Left kidney (tissue), 2 donors: ENCODE data around the gene KCNG2. TPM values are rescaled to one million over a fixed set of nuclear protein-coding genes. Genes with fewer than 3 reads are reported as not detected.

Experiments
- DNase-seq: peaks from one replicate; pipeline ENCODE4 v3.0.0-alpha.2; 2013
- polyA plus RNA-seq: library from polyadenylated mRNA; unstranded; fragments of 120-200 nt; gene quantifications from one replicate; pipeline ENCODE4 v1.2.1, GENCODE V29; 2013; ENCODE audit not compliant: insufficient read length

KCNG2 gene
- polyA plus RNA-seq, 1 donor = 0.13 TPM

GRCh38 chr18:79887181-79888000 lies 89.7 kb downstream of the KCNG2 start:
- no peak for DNase-seq

DNA sequence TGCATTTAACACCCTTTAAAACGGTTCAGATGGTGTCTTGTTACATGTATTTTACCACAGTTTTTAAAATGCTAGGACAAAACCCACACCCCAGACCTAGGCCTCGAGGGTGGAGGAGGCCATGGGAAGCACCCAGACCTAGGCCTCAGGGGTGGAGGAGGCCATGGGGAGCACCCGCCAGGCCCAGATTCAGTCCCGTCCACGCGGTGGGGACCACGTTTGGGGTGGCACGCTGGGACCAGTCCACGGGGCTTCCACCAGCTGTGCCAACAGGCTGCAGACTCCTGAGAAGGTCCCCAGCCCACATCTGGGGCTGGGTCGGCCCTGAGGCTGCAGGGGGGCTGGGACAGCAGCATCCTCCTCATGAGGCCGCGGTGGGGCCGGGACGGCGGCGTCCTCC lies 90.3 kb downstream of the KCNG2 start:
- DNase-seq = no peak

- DNase-seq = no peak
Observed at GRCh38 chr18:79889569-79889968, 91.8 kb downstream of the KCNG2 start.

DNA sequence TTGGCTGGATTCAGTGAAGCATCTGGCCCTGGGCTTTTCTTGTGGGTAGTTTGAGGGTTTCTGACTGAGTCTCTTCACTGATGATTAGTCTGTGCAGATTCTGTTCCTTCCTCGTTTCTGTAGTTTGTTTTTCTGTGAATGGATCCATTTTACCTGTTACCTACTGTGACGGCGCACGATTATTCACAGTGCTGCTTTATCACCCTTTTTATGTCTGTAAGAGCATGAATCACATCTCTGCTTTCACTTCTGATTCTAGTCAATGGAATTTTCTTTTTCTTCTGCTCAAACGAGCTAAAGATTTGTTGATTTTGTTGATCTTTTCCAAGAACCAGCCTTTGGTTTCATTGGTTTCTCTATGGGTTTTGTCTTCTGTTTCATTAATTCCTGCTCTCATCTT lies 92.9 kb downstream of the KCNG2 start:
- DNase-seq = no peak

GRCh38 chr18:79896738-79897137 lies 99.0 kb downstream of the KCNG2 start:
- no peak for DNase-seq

GRCh38 chr18:79897940-79898625 lies 100.3 kb downstream of the KCNG2 start:
- no peak for DNase-seq

GRCh38 chr18:79898952-79899608 lies 101.3 kb downstream of the KCNG2 start:
- no peak for DNase-seq

- no peak for DNase-seq
Observed at GRCh38 chr18:79899609-79900445, 102.1 kb downstream of the KCNG2 start.

GRCh38 chr18:79900610-79901570 lies 103.2 kb downstream of the KCNG2 start:
- DNase-seq = no peak

DNA sequence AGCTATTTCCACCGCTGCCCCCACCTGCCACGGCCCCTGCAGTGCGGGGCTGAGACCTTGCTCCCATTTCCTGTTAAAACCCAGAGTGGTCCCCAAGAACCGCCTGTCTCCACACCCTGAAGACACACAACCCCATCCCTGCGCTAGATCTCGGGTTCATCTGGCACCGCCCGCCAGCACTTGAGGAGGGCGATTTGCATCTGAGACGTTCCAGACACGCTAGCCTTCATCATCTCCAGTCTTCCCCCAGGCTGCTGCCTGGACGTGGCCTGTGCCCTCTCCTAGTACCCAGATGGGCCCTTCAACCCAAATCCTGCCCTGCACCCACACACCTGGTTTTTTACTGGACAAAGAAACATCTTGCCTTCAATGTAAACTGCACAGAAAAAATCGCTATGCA lies 103.9 kb downstream of the KCNG2 start:
- DNase-seq = no peak

DNA sequence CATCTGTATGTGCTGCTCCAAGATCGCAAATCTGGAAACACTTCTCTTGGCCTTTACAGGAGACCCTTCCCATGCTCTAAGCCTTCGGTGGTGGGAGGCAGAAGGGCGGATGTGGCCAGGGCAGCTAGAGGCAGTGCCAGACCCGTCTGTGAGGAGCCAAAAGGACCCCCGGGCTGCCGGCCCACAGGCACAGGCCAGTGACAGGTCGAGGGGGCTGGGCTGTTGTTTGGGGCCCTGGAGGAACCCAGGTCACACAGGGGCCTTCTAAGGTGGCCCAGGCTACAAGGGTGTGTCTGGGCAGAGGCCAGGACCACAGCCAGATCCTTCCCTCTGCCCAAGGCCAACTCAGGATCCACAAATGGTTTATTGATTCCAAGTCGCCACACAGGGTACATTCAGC lies 104.3 kb downstream of the KCNG2 start:
- no peak for DNase-seq

DNA sequence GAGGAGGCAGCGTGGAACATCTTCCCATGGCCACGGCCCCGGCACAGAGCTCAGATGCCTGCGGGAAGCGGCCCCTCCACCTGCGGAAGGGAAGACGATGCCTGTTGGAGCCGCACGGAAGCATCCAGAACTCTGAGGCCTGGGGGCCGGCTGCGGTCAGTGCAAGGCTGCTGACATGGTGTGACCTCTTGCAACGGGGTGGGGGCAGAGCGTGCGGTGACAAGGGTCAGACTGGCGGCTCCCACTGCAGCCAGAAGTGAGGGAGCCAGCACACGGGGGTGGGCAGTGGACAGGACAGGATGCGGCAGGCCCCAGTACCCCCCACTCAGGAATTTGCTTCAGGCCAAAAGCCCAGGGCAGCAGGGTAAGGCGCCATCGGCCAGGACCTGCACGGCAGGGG lies 104.9 kb downstream of the KCNG2 start:
- DNase-seq = no peak

DNA sequence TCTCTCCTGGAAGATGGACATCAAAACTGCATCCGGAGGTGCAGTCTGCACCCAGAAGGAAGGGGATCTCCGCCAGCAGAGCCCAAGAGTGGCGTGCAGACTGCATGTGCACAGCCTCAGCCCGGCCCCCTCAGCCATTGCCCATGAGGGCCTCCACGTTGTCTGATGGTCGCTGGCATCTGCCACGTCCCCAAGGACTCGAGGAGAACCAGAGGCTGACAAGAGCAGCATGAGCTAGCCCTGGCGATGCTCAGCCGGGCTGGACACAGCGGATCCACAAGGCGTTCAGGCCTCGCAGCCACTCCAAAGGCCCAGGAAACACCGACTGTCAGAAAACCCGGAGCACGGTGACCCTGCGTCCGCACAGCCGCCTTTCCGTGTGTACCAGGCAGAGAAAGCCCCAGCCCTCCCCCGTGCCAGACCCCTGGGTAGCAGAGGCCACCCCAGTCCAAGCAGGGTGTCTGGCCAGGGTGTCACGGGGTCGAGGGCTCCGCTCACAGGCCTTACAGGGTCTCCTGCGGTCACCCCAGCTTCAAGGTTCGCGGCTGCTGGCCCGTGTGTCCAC lies 105.4 kb downstream of the KCNG2 start:
- no peak for DNase-seq

DNA sequence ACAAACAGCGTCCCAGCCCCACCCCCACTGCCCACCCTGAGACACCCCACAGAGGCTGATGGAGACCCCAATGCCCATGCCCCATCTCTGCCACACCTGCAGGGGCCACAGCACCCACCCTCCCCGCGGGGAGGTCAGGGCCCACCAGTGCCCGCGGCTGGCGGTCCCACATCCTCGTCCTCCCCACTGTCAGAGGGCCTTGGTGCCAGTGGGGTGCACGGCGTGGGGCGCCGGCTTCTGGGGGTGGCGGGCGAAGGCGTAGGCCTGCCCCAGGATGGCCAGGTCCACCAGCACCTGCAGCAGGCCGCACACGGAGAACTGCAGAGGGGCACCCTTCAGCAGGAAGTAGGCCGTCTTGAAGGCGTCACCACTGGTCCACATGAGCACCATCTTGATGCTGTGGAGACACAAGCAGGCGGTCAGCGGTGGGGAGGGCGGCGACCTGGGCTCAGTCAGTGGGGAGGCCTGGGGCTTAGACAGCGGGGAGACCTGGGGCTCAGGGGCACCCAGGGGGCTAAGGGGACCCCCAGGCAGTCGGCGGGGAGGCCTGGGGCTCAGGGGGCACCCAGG lies 106.1 kb downstream of the KCNG2 start:
- DNase-seq = no peak

DNA sequence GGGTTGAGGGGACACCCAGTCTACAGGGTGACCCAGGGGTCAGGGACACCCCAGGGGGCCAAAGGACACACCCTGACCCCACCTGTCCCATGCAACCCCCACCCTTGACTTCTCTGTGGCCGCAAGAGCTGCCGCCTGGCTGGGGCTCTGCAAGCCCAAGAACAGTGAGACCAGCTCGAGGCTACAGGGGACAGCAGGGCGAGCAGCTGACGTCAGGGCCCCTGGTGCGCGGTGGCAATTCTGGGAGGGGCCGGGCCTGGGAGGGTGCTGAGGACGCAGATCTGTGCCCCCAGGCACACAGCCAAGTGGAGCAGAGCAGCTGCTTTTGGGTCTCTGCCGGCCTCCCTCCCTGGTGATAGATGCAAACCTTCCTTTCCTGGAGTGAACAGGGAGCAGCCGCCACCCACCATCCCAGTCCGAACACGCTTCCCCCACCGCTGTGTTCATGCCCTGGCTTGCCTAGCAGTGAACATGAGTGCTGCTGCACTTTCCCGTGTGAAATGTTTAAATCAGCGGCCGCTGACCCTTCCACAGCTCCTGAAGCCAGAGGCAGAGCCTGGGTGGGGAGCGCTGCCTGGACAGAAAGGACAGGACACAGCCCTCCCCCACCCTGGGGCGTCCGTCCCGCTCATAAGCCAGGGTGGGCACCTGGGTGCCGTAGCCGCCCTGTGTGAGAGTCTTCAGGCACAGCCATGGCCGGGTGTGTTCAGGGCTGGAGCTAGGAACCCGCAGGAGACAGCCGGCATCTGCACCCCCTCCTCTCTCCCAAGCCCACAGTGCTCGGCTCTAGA lies 106.8 kb downstream of the KCNG2 start:
- DNase-seq = no peak

DNA sequence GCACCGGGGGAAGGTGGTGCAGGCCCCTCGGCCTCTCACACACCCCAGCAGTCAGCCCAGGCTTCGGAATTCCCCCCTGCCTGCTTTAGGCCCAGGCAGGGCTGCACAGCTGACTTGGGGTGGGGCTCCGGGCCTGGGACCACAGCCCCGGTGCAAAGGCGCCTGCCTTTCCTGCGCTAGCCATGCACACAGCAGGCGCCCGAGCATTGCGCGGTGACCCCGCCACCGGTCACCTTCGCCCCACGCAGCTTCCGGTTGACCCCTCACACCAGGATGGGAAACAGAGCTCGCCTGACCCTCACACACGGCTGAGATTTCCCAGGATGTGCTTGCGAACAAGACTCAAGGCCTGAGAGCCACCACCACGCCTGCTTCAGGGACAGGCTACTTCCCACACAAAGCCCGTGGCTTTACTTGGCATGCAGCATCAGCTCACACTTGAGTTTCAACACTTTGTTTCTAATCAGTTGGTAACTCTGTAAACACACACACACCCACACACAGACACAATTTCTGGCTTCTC lies 107.7 kb downstream of the KCNG2 start:
- DNase-seq = no peak

DNA sequence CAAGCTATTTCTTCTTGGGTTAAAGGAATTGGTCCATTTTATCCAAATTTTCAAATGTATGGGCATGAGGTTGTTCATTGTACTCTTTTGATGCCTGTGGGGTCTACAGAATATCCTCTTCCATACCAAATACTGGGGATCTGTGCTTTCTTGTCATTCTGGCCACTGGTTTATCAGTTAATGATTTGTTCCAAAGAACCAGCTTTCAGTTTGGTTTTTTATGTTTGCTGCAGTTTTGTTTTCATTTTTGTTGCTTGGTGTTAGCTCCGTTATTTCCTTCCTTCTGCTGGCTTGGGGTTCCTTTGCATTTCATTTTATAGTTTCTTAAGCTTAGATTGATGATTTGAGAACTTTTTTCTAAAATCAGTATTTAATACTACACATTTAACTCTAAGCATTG lies 108.3 kb downstream of the KCNG2 start:
- no peak for DNase-seq

DNA sequence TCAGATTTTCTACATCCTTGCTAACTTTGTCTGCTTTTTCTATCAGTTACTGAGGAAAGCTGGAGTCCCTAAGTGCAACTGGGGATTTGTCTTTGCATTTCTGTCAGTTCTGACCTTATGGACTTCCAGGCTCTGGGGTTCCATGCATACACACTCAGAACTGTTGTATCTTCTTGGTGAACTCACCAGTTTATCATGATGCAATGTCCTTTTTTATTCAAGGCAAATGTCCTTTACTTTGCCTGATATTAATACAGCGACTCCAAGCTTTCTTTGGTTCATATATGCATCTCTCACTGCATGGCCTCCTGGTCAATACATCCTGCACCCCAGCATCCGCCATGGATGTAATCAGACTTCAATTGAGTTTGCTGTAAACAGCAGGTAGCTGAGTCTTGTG lies 109.0 kb downstream of the KCNG2 start:
- DNase-seq = no peak
